Raji (cell line): Measurements from ENCODE around the gene OGN.
A peak's percentile ranks its signal among the peaks of the same experiment; 100 is the strongest.

Source experiments
- POLR2A ChIP-seq: IDR thresholded peaks from 2 replicates; pipeline ENCODE4 v1.6.1; 2011; ENCODE audit warnings: low read depth, low read length, control low read depth; ENCODE audit not compliant: insufficient read depth

Gene OGN

GRCh38 chr9:92422611-92423338 is 18.4 kb upstream of the OGN start:
- TF ChIP-seq POLR2A: no peak

GRCh38 chr9:92414566-92414965 is 10.2 kb upstream of the OGN start:
- no peak for TF ChIP-seq POLR2A

DNA sequence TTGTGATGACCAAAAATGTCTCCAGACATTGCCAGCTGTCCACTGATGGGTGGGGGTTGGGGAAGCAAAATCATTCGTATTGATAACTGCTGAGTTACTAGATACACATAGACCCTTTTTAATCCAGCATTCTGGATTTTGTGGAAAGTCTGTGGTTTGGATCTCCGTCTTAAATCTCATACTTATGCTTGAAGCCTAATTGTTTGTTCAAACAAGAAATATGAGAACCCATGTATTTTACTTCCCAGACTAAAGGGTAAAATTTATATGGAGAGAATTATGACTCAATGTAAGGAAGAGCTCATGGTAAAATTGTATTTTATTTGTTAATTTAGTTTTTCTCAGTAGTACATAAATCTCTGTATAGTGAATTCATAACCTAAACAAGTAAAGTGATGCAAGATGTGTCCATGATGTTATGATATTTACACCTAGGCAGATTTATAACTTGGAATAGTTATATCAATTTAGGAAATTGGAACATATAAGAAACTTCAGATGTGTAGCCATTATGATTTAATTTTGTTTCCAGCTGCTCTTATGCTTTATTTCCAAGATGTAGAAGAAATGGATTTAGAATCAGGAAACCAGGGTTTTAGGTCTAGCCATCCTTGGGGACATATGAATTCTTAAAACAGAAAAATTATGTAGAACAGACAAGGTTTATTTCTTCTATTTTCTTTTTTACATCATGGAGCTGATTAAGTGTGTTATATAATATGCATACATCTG is 4.5 kb upstream of the OGN start:
- no peak for TF ChIP-seq POLR2A

DNA sequence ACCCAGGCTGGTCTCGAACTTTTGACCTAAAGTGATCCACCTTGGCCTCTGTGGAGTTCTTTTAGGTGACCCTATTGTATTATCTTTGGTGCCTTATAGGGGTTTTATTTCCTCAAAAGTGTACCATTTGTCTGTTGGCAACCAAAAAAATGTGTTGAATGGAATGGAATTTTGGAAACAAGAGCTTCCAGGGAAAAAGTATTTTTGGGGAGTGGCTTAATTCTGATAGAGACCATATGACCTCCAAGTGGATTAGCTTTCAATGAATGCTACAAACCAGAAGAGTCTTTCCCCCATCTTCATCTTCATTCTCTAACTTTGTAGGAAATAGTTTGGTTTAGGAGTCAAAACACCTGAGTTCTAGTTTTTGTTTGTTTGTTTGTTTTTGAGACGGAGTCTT is 3.4 kb upstream of the OGN start:
- TF ChIP-seq POLR2A: no peak

DNA sequence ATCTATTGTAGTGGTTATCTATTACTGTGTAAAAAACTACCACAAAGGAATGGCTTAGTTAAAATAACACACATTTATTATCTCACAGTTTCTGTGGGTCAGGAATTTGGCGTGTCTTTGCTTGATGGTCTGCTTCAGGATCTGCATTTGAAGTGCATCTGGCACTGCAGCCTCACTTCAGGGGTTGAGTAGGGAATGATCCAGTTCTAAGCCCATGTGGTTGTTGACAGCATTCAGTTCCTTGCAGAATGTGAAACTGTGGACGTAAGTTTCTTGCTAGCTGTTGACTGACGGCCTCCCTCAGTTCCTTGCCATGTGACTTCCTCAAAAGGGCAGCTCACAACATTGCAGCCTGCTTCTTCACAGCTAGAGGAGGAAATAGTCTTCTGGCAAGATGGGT is 2.1 kb upstream of the OGN start:
- peak; percentile 34; the same call in 1 of the 2 replicates for TF ChIP-seq POLR2A

DNA sequence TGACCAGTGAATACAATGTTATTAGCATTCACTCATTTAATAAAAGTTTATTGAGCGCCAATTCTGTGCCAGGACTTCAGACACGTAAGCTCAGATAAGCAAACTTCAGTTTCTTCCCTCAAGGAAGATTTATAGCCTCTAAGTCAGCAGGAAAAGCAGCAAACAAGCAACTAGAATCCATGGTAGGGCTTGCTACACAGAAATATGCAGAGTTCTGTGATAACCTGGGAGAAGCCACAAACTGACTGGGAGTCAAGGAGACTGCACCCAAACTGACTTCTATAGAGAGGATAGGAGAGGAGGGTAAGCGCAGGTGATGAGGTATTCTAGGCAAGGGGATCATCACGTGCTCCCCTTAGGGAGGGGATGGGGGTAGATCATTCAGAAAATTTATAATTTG is 1.4 kb upstream of the OGN start:
- no peak for TF ChIP-seq POLR2A

DNA sequence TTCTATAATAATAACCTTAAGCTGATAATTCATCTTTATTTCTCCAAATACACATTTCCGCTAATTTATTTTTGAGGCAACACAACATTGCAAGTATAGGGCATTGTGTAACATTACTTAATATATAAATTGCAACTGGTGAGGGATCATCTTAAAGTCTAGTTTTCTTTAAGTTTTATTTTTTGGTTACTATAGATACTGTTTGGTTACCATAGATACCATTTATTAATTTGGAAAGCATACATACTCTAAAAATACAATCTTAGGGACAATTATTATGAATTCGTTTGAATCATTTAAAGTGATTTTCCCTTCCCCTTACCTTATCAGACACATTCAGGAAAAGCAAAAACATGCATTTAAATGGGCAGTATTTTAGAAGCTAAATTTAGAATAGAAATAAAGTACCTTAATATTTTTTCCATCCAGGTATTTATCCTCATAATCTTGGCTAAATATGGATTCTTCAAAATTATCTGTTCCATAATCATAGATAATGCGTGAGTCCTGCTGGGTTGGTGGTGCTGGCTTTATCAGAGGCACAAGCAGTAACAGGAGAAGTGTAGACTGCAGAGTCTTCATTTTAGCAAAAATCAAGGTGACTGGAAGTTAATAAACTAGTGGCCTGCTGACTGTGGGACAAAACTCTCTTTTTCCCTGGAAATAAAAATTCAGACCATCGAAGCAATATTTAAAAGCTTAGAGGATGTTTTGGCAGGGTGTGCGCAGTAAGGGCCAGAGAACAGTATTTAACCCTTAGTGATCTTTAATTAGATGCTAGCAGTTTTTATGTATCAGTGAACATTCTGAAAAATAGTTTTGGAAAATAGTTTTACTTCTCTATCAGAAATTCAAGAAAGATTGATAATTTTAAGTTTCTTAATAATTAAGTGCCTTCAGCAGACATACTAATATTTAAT is 1.3 kb downstream of the OGN start:
- no peak for TF ChIP-seq POLR2A

- no peak for TF ChIP-seq POLR2A
Measured at GRCh38 chr9:92402360-92402759, 2.0 kb downstream of the OGN start.

- no peak for TF ChIP-seq POLR2A
Measured at GRCh38 chr9:92397853-92398252, 6.5 kb downstream of the OGN start.

GRCh38 chr9:92395617-92396016 is 8.8 kb downstream of the OGN start:
- no peak for TF ChIP-seq POLR2A

GRCh38 chr9:92393686-92394085 is 10.7 kb downstream of the OGN start:
- TF ChIP-seq POLR2A: no peak

DNA sequence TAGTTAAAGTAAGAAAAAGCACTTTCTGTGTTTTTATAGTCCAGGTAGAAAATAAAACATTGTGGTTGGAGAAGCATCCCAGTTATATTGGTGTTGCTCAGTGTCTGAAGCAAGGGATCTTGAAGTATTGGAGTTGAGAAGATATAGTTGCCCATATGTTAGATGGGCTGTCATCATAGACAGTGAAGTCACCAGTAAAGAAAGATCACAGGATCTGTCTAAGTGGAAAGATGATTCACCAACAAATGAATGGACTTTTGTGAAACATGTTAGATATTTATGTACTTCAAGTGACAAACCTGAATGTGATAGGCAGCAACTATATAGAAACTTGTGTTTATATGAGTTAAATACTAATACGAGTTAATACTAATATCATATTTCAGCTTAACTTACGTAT is 11.7 kb downstream of the OGN start:
- no peak for TF ChIP-seq POLR2A

DNA sequence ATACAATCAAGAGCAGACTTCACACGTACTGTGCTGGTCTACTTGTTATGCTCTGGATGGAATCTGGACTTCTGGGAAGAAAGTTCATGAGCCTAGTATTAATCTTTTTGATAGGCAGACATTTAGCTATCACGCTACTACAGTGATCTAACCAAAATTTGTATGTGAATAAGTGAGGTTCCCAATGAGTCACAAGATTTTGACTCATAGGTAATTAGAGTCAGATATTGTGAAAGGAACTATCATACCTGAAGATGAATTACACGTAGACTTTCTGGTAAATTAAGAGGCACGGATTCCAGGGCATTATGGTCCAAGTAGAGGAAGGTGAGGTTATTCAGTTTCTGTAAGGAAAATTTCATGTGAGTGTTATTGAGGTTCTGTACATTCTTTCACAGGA is 18.4 kb downstream of the OGN start:
- no peak for TF ChIP-seq POLR2A

DNA sequence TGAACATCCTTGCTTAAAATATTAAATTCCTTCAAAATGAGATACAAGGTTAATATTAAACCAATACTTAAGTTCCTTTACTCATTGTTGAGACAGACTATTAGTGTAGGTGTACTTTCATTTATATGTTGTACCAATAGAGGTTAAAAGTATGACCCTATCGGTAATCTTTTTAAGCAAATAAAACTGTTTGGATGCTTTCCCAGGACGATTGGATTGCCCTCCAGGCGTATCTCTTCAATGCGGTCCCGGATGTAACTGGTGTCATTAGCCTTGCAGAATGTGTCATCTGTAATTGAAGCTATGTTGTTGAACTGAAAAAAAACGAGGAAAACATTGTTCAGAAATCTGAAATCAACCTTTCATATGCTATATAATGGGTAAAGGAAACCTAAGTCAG is 18.9 kb downstream of the OGN start:
- no peak for TF ChIP-seq POLR2A

DNA sequence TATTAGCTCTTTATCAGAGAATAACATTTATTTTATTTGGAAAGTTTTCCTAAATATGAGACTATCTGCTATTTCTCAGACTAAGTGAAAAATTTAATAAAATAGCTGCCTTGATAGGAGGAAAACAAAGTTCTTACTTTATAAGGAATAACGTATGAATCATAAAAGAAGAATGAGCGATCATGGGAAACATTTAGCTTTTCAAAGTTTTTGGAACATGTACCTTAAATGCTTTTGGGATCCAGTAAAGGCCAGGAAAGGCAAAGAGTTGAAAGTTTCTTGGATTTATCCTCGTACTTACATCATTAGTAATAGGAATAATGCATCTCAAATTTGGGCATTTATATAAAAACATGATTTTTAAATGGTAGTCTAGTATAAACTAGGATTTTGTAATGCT is 19.4 kb downstream of the OGN start:
- no peak for TF ChIP-seq POLR2A

GRCh38 chr9:92384375-92384774 is 20.0 kb downstream of the OGN start:
- no peak for TF ChIP-seq POLR2A
